Panc1 (cell line): ENCODE measurements around the gene TACR1. TPM values are rescaled to one million over a fixed set of nuclear protein-coding genes. Genes with fewer than 3 reads are reported as not detected.

Experiments used
- ATAC-seq: fragments of 200-7000 bp; cut with Tn5 transposase; 2 replicates; pipeline ENCODE4 v1.9.1; 2020; ENCODE audit warnings: mild to moderate bottlenecking, moderate library complexity
- BruUV-seq: library from RNA; stranded (reverse); fragments of 400-500 nt; replicated peaks from 2 replicates; lab custom pipeline; 2021; lab: Mats Ljungman, UMichigan
- CTCF ChIA-PET: fragments of 300-600 bp; sonication (Branson Sonifier 250); formaldehyde crosslinking; loops from one replicate; lab custom pipeline; 2022; ENCODE audit warnings: antibody characterized with exemption; lab: Charles Lee
- POLR2A ChIA-PET: fragments of 300-600 bp; sonication (Branson Sonifier 250); formaldehyde crosslinking; loops from one replicate; lab custom pipeline; 2022; ENCODE audit warnings: antibody characterized with exemption; lab: Charles Lee
- DNase-seq: peaks from one replicate; pipeline ENCODE4 v3.0.0-alpha.2; 2010; ENCODE audit warnings: low read depth, low spot score
- H3K27ac ChIP-seq: 2 replicates; pipeline ENCODE4 v1.5.1; 2011; ENCODE audit warnings: mild to moderate bottlenecking, low read length, inconsistent platforms
- H3K27me3 ChIP-seq: fragments of 200-500 bp; sonication (Bioruptor generic); 2 replicates; pipeline ENCODE4 v1.6.0; 2014; ENCODE audit warnings: low read length, inconsistent platforms; ENCODE audit not compliant: control insufficient read depth, insufficient read depth
- H3K36me3 ChIP-seq: fragments of 200-500 bp; sonication (Bioruptor generic); 2 replicates; pipeline ENCODE4 v1.5.1; 2014; ENCODE audit warnings: inconsistent platforms, mild to moderate bottlenecking, low read length, moderate library complexity; ENCODE audit not compliant: control insufficient read depth, insufficient read depth
- H3K4me1 ChIP-seq: 2 replicates; pipeline ENCODE4 v1.5.1; 2011; ENCODE audit warnings: inconsistent platforms, mild to moderate bottlenecking, low read length, moderate library complexity; ENCODE audit not compliant: control insufficient read depth, insufficient read depth
- H3K4me3 ChIP-seq, 2 experiments: 2 replicates each; pipeline ENCODE4 v1.5.1; 2011 to 2012; ENCODE audit warnings: low read depth in 2 of 2, low read length in 2 of 2, mild to moderate bottlenecking in 2 of 2, inconsistent platforms in 1 of 2, moderate library complexity in 1 of 2
- H3K9me3 ChIP-seq: fragments of 200-500 bp; sonication (Bioruptor generic); 2 replicates; pipeline ENCODE4 v1.5.1; 2014; ENCODE audit warnings: low read depth, mild to moderate bottlenecking, inconsistent platforms, low read length, moderate library complexity; ENCODE audit not compliant: control insufficient read depth, insufficient read depth
- POLR2AphosphoS5 ChIP-seq: IDR thresholded peaks from 2 replicates; pipeline ENCODE4 v1.6.1; 2012; ENCODE audit warnings: mild to moderate bottlenecking, low read depth, low read length, moderate library complexity
- SIN3A ChIP-seq: IDR thresholded peaks from 2 replicates; pipeline ENCODE4 v1.6.1; 2012; ENCODE audit warnings: low read depth, mild to moderate bottlenecking, low read length, moderate library complexity, borderline replicate concordance; ENCODE audit not compliant: insufficient read depth
- TCF7L2 ChIP-seq: IDR thresholded peaks from 2 replicates; pipeline ENCODE4 v1.6.1; 2011; ENCODE audit warnings: mild to moderate bottlenecking, low read depth, low read length, inconsistent platforms
- in situ Hi-C: cut with HindIII; loops from 2 replicates; pipeline ENCODE4 v1.10.0; 2016; ENCODE audit warnings: low sequenced_read_pairs, low pct_unique_long_range_greater_than_20kb
- intact Hi-C: fragments of 100-400 bp; cut with micrococcal nuclease; formaldehyde crosslinking; loops from one replicate; pipeline ENCODE4 v1.10.0; 2022; ENCODE audit not compliant: unreplicated experiment
- total RNA-seq: library from RNA; stranded (reverse); gene quantifications from one replicate; pipeline ENCODE4 v1.2.1, GENCODE V29; 2021; ENCODE audit not compliant: unreplicated experiment
- TF ChIP-seq, protein P1 (sequence below): fragments of 450-650 bp; IDR thresholded peaks from 2 replicates; pipeline ENCODE4 v1.5.1; 2017; ENCODE audit warnings: mild to moderate bottlenecking
- TF ChIP-seq, protein P2 (sequence below), 2 experiments: IDR thresholded peaks; 2 replicates each; pipeline ENCODE4 v1.6.1; 2011 to 2012; ENCODE audit warnings: low read depth in 2 of 2, control low read depth in 1 of 2, low read length in 1 of 2, mild to moderate bottlenecking in 1 of 2, moderate library complexity in 1 of 2; ENCODE audit not compliant: insufficient read depth in 1 of 2

Gene TACR1
- total RNA-seq, 1 experiment from 2014 or later: not detected

DNA sequence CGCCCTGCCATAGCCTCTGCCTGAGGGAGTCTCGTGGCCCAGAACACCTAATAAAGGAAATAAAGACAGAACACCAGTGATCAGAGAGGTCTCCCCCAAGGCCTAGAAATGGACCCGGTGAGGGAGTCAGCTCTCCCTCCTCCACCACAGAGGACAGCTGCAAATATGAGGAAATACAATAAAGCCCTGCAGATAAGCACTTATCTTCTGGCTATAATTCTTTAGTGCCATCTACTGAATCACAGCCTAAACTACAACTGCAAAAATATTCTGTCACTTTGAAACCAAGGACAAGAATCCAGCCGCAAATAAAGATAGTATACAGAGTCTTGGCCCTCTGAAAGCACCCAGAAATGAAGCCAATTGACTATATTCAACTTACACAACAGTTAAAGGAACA lies 42.4 kb upstream of the TACR1 start:
- CTCF ChIA-PET: no interaction called here
- no peak for TF ChIP-seq POLR2AphosphoS5
- TF ChIP-seq, protein P1, sequence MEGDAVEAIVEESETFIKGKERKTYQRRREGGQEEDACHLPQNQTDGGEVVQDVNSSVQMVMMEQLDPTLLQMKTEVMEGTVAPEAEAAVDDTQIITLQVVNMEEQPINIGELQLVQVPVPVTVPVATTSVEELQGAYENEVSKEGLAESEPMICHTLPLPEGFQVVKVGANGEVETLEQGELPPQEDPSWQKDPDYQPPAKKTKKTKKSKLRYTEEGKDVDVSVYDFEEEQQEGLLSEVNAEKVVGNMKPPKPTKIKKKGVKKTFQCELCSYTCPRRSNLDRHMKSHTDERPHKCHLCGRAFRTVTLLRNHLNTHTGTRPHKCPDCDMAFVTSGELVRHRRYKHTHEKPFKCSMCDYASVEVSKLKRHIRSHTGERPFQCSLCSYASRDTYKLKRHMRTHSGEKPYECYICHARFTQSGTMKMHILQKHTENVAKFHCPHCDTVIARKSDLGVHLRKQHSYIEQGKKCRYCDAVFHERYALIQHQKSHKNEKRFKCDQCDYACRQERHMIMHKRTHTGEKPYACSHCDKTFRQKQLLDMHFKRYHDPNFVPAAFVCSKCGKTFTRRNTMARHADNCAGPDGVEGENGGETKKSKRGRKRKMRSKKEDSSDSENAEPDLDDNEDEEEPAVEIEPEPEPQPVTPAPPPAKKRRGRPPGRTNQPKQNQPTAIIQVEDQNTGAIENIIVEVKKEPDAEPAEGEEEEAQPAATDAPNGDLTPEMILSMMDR: peak; percentile 68
- H3K27ac ChIP-seq: no peak overlapping the region
- ATAC-seq (no peak), DNase-seq (no peak)
- no TSS peak for BruUV-seq
- in situ Hi-C loops (no loop called here), intact Hi-C loops (loop anchor here (5.0 kb wide), 1 partner anchor 179 kb away; no protein-coding TSS in a partner anchor)
- no peaks in the 10 kb centered on the region for H3K36me3 ChIP-seq
- POLR2A ChIA-PET: no interaction called here
- no peaks in the 10 kb centered on the region; the same call in 1 of the 2 replicates for H3K27me3 ChIP-seq
- no peaks in the 10 kb centered on the region for H3K4me1 ChIP-seq
- H3K4me3 ChIP-seq: no peak overlapping the region
- no peaks in the 10 kb centered on the region for H3K9me3 ChIP-seq

DNA sequence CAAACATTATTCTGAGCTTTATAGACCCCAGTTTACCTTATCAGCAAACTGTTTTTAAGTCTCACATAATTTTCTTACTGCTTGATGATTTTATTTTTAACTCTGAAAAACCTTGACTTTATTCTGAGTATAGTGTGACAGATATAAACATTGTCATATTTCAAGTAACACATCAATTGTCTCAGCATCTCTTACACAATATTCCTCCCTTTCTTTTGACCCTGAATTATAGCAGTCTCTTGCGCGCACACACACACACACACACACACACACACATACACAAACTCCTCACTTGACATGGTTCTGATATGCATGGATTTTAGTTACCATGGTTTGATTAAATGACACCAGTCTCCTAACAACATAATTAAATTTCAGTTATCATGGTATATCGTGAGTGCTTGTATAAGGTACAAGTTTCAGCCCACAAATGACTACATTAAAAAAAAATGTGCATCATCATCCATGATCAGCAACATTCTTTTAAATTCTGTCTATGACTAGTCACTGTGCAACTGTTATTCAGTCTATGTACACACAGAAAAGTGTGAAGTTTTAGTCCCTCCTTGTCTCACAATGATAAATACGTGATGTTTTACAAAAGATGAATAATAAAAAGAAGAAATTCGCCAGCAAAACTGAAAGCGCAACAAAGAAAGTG lies 39.5 kb upstream of the TACR1 start:
- Histone ChIP-seq H3K4me3 (no peak overlapping the region), H3K36me3 (no peaks in the 10 kb centered on the region), H3K9me3 (no peaks in the 10 kb centered on the region), H3K27ac (no peak overlapping the region), H3K27me3 (no peaks in the 10 kb centered on the region; the same call in 1 of the 2 replicates), H3K4me1 (no peaks in the 10 kb centered on the region)
- ChIA-PET POLR2A (no interaction called here), CTCF (interaction anchor here (0.7 kb wide), 1 partner anchor 24 kb away, joined by 4 read pairs; no protein-coding TSS in a partner anchor)
- BruUV-seq: no TSS peak
- peak; percentile 50 for DNase-seq
- intact Hi-C loops (loop anchor here (5.0 kb wide), 1 partner anchor 316 kb away; no protein-coding TSS in a partner anchor), in situ Hi-C loops (no loop called here)
- ATAC-seq: no peak
- TF ChIP-seq, protein P2, sequence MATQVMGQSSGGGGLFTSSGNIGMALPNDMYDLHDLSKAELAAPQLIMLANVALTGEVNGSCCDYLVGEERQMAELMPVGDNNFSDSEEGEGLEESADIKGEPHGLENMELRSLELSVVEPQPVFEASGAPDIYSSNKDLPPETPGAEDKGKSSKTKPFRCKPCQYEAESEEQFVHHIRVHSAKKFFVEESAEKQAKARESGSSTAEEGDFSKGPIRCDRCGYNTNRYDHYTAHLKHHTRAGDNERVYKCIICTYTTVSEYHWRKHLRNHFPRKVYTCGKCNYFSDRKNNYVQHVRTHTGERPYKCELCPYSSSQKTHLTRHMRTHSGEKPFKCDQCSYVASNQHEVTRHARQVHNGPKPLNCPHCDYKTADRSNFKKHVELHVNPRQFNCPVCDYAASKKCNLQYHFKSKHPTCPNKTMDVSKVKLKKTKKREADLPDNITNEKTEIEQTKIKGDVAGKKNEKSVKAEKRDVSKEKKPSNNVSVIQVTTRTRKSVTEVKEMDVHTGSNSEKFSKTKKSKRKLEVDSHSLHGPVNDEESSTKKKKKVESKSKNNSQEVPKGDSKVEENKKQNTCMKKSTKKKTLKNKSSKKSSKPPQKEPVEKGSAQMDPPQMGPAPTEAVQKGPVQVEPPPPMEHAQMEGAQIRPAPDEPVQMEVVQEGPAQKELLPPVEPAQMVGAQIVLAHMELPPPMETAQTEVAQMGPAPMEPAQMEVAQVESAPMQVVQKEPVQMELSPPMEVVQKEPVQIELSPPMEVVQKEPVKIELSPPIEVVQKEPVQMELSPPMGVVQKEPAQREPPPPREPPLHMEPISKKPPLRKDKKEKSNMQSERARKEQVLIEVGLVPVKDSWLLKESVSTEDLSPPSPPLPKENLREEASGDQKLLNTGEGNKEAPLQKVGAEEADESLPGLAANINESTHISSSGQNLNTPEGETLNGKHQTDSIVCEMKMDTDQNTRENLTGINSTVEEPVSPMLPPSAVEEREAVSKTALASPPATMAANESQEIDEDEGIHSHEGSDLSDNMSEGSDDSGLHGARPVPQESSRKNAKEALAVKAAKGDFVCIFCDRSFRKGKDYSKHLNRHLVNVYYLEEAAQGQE (IDR thresholded peaks at IDR 0.05; ENCODE audit: insufficient read depth in 1 of 2, low read depth in 2 of 2, low read length in 1 of 2): no peak
- no peak for TF ChIP-seq SIN3A
- TF ChIP-seq POLR2AphosphoS5: no peak
- TF ChIP-seq TCF7L2: no peak
- TF ChIP-seq, protein P1: no peak
